Esophagus muscularis mucosa (tissue), 4 donors: ENCODE measurements around the gene SERF2. TPM values are rescaled to one million over a fixed set of nuclear protein-coding genes. Genes with fewer than 3 reads are reported as not detected.

Source experiments
- small RNA-seq, 3 donors: library from RNA; depleted of rRNA; stranded (forward); fragments of <200 nt; gene quantifications; one replicate each; pipeline ENCODE3, GENCODE V24; 2016
- total RNA-seq, 4 donors: library from RNA; depleted of rRNA; stranded (reverse); fragments of >200 nt; gene quantifications; one replicate each; pipeline versions ENCODE4 v1.1.0 to v1.2.1, GENCODE V29; 2016

The SERF2 gene
- total RNA-seq, 4 donors from 2014 or later: 625 to 874 (median 721) TPM

Small RNAs within 50 kb of the gene (small RNA-seq; reads per million reads assigned to genes)
- 0 reads per million in 3 donors for gene MIR1282

Other genes with a start within 250 kb of the SERF2 start
- 10 to 100 TPM in 3 of 4 donors, 1 to 10 TPM in 1; 9.8 to 73.4 (median 23.3) TPM for gene PPIP5K1, start 202.1 kb upstream of the SERF2 start, total RNA-seq
- gene CKMT1B, start 198.3 kb upstream of the SERF2 start, total RNA-seq: 1 to 10 TPM in 2 of 4 donors, under 1 TPM in 2; 0.13 to 2.2 (median 0.87) TPM
- under 1 TPM in 2 of 4 donors, not detected in 2; under 0.01 to 0.06 TPM for gene STRC, start 173.5 kb upstream of the SERF2 start, total RNA-seq
- 1 to 10 TPM in 2 of 4 donors, under 1 TPM in 2; 0.66 to 2.8 (median 1.4) TPM for gene CATSPER2, start 143.5 kb upstream of the SERF2 start, total RNA-seq
- gene CKMT1A, start 98.5 kb upstream of the SERF2 start, total RNA-seq: under 1 TPM in 1 of 4 donors, not detected in 3; 0.17 TPM
- 100 to 1,000 TPM in 2 of 4 donors, 10 to 100 TPM in 2; 70.6 to 256 (median 101) TPM for gene PDIA3, start 45.9 kb upstream of the SERF2 start, total RNA-seq
- gene ELL3, start 15.4 kb upstream of the SERF2 start, total RNA-seq: 1 to 10 TPM; 3.0 to 7.7 (median 4.1) TPM
- gene SERINC4, start 7.9 kb downstream of the SERF2 start, total RNA-seq: not detected
- 10 to 100 TPM in 1 of 4 donors, 1 to 10 TPM in 3; 4.8 to 12.0 (median 9.4) TPM for gene HYPK, start 8.3 kb downstream of the SERF2 start, total RNA-seq
- gene MFAP1, start 32.4 kb downstream of the SERF2 start, total RNA-seq: 10 to 100 TPM; 18.6 to 21.3 (median 19.7) TPM
- 10 to 100 TPM in 2 of 4 donors, 1 to 10 TPM in 2; 5.1 to 12.0 (median 8.2) TPM for gene WDR76, start 34.7 kb downstream of the SERF2 start, total RNA-seq